H9 (cell line): ENCODE data around the gene HRH1. TPM values are rescaled to one million over a fixed set of nuclear protein-coding genes. Genes with fewer than 3 reads are reported as not detected.

Experiments used
- DNase-seq: peaks from one replicate; pipeline ENCODE4 v3.0.0-alpha.2; 2017
- H2AFZ ChIP-seq: one replicate; pipeline ENCODE4 v1.6.1; 2013; ENCODE audit warnings: mild to moderate bottlenecking, low read length, control low read depth, moderate library complexity
- H2AK5ac ChIP-seq: 2 replicates; pipeline ENCODE4 v1.6.1; 2013; ENCODE audit warnings: low read length, control low read depth, mixed read lengths; ENCODE audit not compliant: insufficient read length
- H2BK120ac ChIP-seq: one replicate; pipeline ENCODE4 v1.6.1; 2013; ENCODE audit warnings: low read depth, mild to moderate bottlenecking, low read length, control low read depth, inconsistent platforms; ENCODE audit not compliant: poor library complexity, severe bottlenecking
- H2BK12ac ChIP-seq: 2 replicates; pipeline ENCODE4 v1.6.1; 2013; ENCODE audit warnings: low read length, control low read depth, mixed read lengths, low read depth; ENCODE audit not compliant: insufficient read length
- H2BK15ac ChIP-seq: 2 replicates; pipeline ENCODE4 v1.6.1; 2013; ENCODE audit warnings: low read depth, low read length, control low read depth
- H2BK20ac ChIP-seq: one replicate; pipeline ENCODE4 v1.6.1; 2013; ENCODE audit warnings: low read depth, mild to moderate bottlenecking, low read length, control low read depth, inconsistent platforms; ENCODE audit not compliant: poor library complexity, severe bottlenecking
- H2BK5ac ChIP-seq: 2 replicates; pipeline ENCODE4 v1.6.1; 2013; ENCODE audit warnings: low read length, control low read depth, mixed read lengths; ENCODE audit not compliant: insufficient read length
- H3K14ac ChIP-seq: 2 replicates; pipeline ENCODE4 v1.6.1; 2013; ENCODE audit warnings: low read length, control low read depth; ENCODE audit not compliant: insufficient read depth
- H3K18ac ChIP-seq: 2 replicates; pipeline ENCODE4 v1.6.1; 2013; ENCODE audit warnings: low read depth, mild to moderate bottlenecking, mixed read lengths, low read length, control low read depth; ENCODE audit not compliant: insufficient read length
- H3K23ac ChIP-seq: 2 replicates; pipeline ENCODE4 v1.6.1; 2013; ENCODE audit warnings: low read length, control low read depth, mixed read lengths, low read depth; ENCODE audit not compliant: insufficient read length
- H3K23me2 ChIP-seq: 2 replicates; pipeline ENCODE4 v1.6.1; 2013; ENCODE audit warnings: low read depth, mild to moderate bottlenecking, mixed read lengths, low read length, control low read depth; ENCODE audit not compliant: insufficient read length, poor library complexity, severe bottlenecking
- H3K27ac ChIP-seq: 2 replicates; pipeline ENCODE4 v1.5.1; 2013; ENCODE audit warnings: low read length, control low read depth, mixed read lengths, low read depth; ENCODE audit not compliant: insufficient read length
- H3K27me3 ChIP-seq: 2 replicates; pipeline ENCODE4 v1.6.1; 2013; ENCODE audit warnings: low read length, control low read depth, inconsistent platforms; ENCODE audit not compliant: insufficient read depth
- H3K4ac ChIP-seq: 2 replicates; pipeline ENCODE4 v1.6.1; 2013; ENCODE audit warnings: low read depth, mild to moderate bottlenecking, control low read depth, inconsistent platforms, low read length, moderate library complexity
- H3K4me1 ChIP-seq: 2 replicates; pipeline ENCODE4 v1.6.1; 2013; ENCODE audit warnings: low read length, control low read depth, inconsistent platforms; ENCODE audit not compliant: insufficient read depth
- H3K4me2 ChIP-seq: 2 replicates; pipeline ENCODE4 v1.6.1; 2013; ENCODE audit warnings: low read length, control low read depth, mixed read lengths; ENCODE audit not compliant: insufficient read length, insufficient read depth
- H3K56ac ChIP-seq: 2 replicates; pipeline ENCODE4 v1.6.1; 2013; ENCODE audit warnings: low read depth, mild to moderate bottlenecking, mixed read lengths, low read length, control low read depth; ENCODE audit not compliant: insufficient read length
- H3K79me1 ChIP-seq: 2 replicates; pipeline ENCODE4 v1.6.1; 2013; ENCODE audit warnings: low read depth, mild to moderate bottlenecking, moderate library complexity, low read length, control low read depth, inconsistent platforms; ENCODE audit not compliant: insufficient read depth, poor library complexity, severe bottlenecking
- H3K79me2 ChIP-seq: 2 replicates; pipeline ENCODE4 v1.6.1; 2013; ENCODE audit warnings: low read length, control low read depth, inconsistent platforms; ENCODE audit not compliant: insufficient read depth
- H3K9ac ChIP-seq: 2 replicates; pipeline ENCODE4 v1.6.1; 2013; ENCODE audit warnings: low read length, control low read depth, mixed read lengths; ENCODE audit not compliant: insufficient read length; ENCODE audit errors: extremely low read depth
- H3K9me3 ChIP-seq: one replicate; pipeline ENCODE4 v1.6.1; 2013; ENCODE audit warnings: low read depth, low read length, inconsistent platforms; ENCODE audit not compliant: control insufficient read depth
- H3T11ph ChIP-seq: one replicate; pipeline ENCODE4 v1.6.1; 2013; ENCODE audit warnings: mild to moderate bottlenecking, low read length, control low read depth, inconsistent platforms
- H4K20me1 ChIP-seq: one replicate; pipeline ENCODE4 v1.6.1; 2013; ENCODE audit not compliant: control insufficient read depth, insufficient read length, insufficient read depth
- H4K5ac ChIP-seq: 2 replicates; pipeline ENCODE4 v1.6.1; 2013; ENCODE audit warnings: low read depth, mild to moderate bottlenecking, mixed read lengths, low read length, control low read depth; ENCODE audit not compliant: insufficient read length
- H4K8ac ChIP-seq: replicated peaks from 2 replicates; pipeline ENCODE4 v1.6.1; 2013; ENCODE audit warnings: low read length, control low read depth, mixed read lengths, low read depth; ENCODE audit not compliant: insufficient read length
- H4K91ac ChIP-seq: 2 replicates; pipeline ENCODE4 v1.6.1; 2013; ENCODE audit warnings: low read depth, mild to moderate bottlenecking, moderate library complexity, mixed read lengths, low read length, control low read depth; ENCODE audit not compliant: insufficient read length
- H3K27ac Mint-ChIP-seq, 3 experiments: 2 replicates in 2 of 3; 3 replicates in 1 of 3; pipeline ENCODE4 v1.8.0; 2020 to 2021; ENCODE audit warnings: mixed read lengths in 3 of 3, mild to moderate bottlenecking in 1 of 3, moderate library complexity in 1 of 3
- H3K27me3 Mint-ChIP-seq: 2 replicates; pipeline ENCODE4 v1.8.0; 2021; ENCODE audit warnings: low read depth, mild to moderate bottlenecking, moderate library complexity, mixed read lengths
- H3K36me3 Mint-ChIP-seq, 3 experiments: 2 replicates in 2 of 3; 3 replicates in 1 of 3; pipeline ENCODE4 v1.8.0; 2020 to 2021; ENCODE audit warnings: low read depth in 3 of 3, mixed read lengths in 3 of 3; ENCODE audit not compliant: insufficient read depth in 1 of 3
- H3K4me1 Mint-ChIP-seq, 2 experiments: 2 replicates each; pipeline ENCODE4 v1.8.0; 2020; ENCODE audit warnings: mixed read lengths in 2 of 2
- H3K4me3 Mint-ChIP-seq, 2 experiments: 2 replicates in 1 of 2; 3 replicates in 1 of 2; pipeline ENCODE4 v1.8.0; 2020 to 2021; ENCODE audit warnings: mild to moderate bottlenecking in 2 of 2, mixed read lengths in 2 of 2, moderate library complexity in 1 of 2
- H3K9me3 Mint-ChIP-seq, 2 experiments: 2 replicates in 1 of 2; 3 replicates in 1 of 2; pipeline ENCODE4 v1.8.0; 2020; ENCODE audit warnings: mild to moderate bottlenecking in 2 of 2, mixed read lengths in 2 of 2, moderate library complexity in 1 of 2
- CTCF ChIP-seq: fragments of 200-600 bp; sonication (generic); conservative IDR thresholded peaks from 3 replicates; pipeline ENCODE4 v1.8.0; 2021; ENCODE audit warnings: antibody characterized with exemption, mild to moderate bottlenecking
- WGBS: extraction: QIAGEN DNeasy Blood & Tissue Kit; methylation state at CpG from one replicate; pipeline ENCODE4 v1.1.7; 2013; ENCODE audit warnings: missing lambda C conversion rate, low lambda C conversion rate, mixed read lengths; ENCODE audit not compliant: insufficient read length; ENCODE audit errors: extremely low coverage; 5-methylcytosine and 5-hydroxymethylcytosine counted together
- total RNA-seq: library from RNA; stranded (reverse); gene quantifications from 2 replicates; pipeline ENCODE4 v1.2.1, GENCODE V29; 2021

HRH1 gene
- total RNA-seq, 1 experiment from 2014 or later: 0.74 TPM

- no peaks in the 10 kb centered on the region for H3K23me2 ChIP-seq
- no peaks in the 10 kb centered on the region for H3K79me1 ChIP-seq
- H2AK5ac ChIP-seq: no peak overlapping the region
- H2BK20ac ChIP-seq: no peak overlapping the region
- H3K27me3 ChIP-seq: no peaks in the 10 kb centered on the region
- no peak overlapping the region for H3T11ph ChIP-seq
- H3K9me3 ChIP-seq: no peaks in the 10 kb centered on the region
- Mint-ChIP-seq H3K27me3 (no peaks in the 10 kb centered on the region), H3K27ac (no peak overlapping the region), H3K4me1 (no peaks in the 10 kb centered on the region), H3K36me3 (peaks cover 0 to 7% (median 0%) of the 10 kb centered on the region in 3 experiments; a peak in 2 of 7 replicates), H3K9me3 (no peaks in the 10 kb centered on the region), H3K4me3 (no peak overlapping the region)
- TF ChIP-seq CTCF: no peak
- H4K8ac ChIP-seq: no peak overlapping the region
- no peak overlapping the region for H4K91ac ChIP-seq
- no peak overlapping the region for H3K27ac ChIP-seq
- H2AFZ ChIP-seq: no peak overlapping the region
- H3K4me2 ChIP-seq: no peak overlapping the region
- H2BK5ac ChIP-seq: no peak overlapping the region
- H3K56ac ChIP-seq: no peak overlapping the region
- H3K18ac ChIP-seq: no peak overlapping the region
- no peaks in the 10 kb centered on the region for H4K20me1 ChIP-seq
- H2BK120ac ChIP-seq: no peak overlapping the region
- no peak overlapping the region for H3K14ac ChIP-seq
- H2BK12ac ChIP-seq: no peak overlapping the region
- no peaks in the 10 kb centered on the region for H3K79me2 ChIP-seq
- no peak overlapping the region for H3K9ac ChIP-seq
- no peak overlapping the region for H3K23ac ChIP-seq
- DNase-seq: no peak
- H3K4me1 ChIP-seq: no peaks in the 10 kb centered on the region
- H3K4ac ChIP-seq: no peak overlapping the region
- H2BK15ac ChIP-seq: no peak overlapping the region
- no peak overlapping the region for H4K5ac ChIP-seq
- WGBS: no CpG with 5 or more reads among the region's 2 CpGs
Observed at GRCh38 chr3:11285471-11285870, 131.2 kb downstream of the HRH1 start.
